ENCODE measurements around the gene KIRREL1. TPM values are rescaled to one million over a fixed set of nuclear protein-coding genes. Genes with fewer than 3 reads are reported as not detected.

KIRREL1 gene
- total RNA-seq, 1 experiment from 2014 or later = 79.9 TPM

GRCh38 chr1:158071138-158071537 lies 77.7 kb downstream of the KIRREL1 start:
- DNase-seq (ENCODE audit: low read depth) = no peak

GRCh38 chr1:158075078-158075477 lies 81.6 kb downstream of the KIRREL1 start:
- no peak for DNase-seq (ENCODE audit: low read depth)

- no peak for DNase-seq (ENCODE audit: low read depth)
These were observed 83.0 kb downstream of the KIRREL1 start for GRCh38 chr1:158076441-158076840.

GRCh38 chr1:158077411-158078256 lies 84.2 kb downstream of the KIRREL1 start:
- DNase-seq (ENCODE audit: low read depth) = no peak

- DNase-seq (ENCODE audit: low read depth) = no peak
These were observed 85.2 kb downstream of the KIRREL1 start for GRCh38 chr1:158078569-158079080.

GRCh38 chr1:158080066-158080465 lies 86.6 kb downstream of the KIRREL1 start:
- DNase-seq (ENCODE audit: low read depth) = no peak

GRCh38 chr1:158084336-158084735 lies 90.9 kb downstream of the KIRREL1 start:
- DNase-seq (ENCODE audit: low read depth) = no peak

GRCh38 chr1:158084747-158085146 lies 91.3 kb downstream of the KIRREL1 start:
- no peak for DNase-seq (ENCODE audit: low read depth)

GRCh38 chr1:158087320-158087927 lies 94.0 kb downstream of the KIRREL1 start:
- DNase-seq (ENCODE audit: low read depth) = peak; percentile 78

GRCh38 chr1:158089476-158089875 lies 96.0 kb downstream of the KIRREL1 start:
- DNase-seq (ENCODE audit: low read depth) = no peak

- DNase-seq (ENCODE audit: low read depth) = no peak
These were observed 96.6 kb downstream of the KIRREL1 start for GRCh38 chr1:158089925-158090637.

GRCh38 chr1:158093376-158093775 lies 99.9 kb downstream of the KIRREL1 start:
- DNase-seq (ENCODE audit: low read depth) = no peak

- no peak for DNase-seq (ENCODE audit: low read depth)
These were observed 101.1 kb downstream of the KIRREL1 start for GRCh38 chr1:158094571-158094970.

GRCh38 chr1:158095737-158096335 lies 102.4 kb downstream of the KIRREL1 start:
- DNase-seq (ENCODE audit: low read depth) = peak; percentile 31

GRCh38 chr1:158098256-158098655 lies 104.8 kb downstream of the KIRREL1 start:
- no peak for DNase-seq (ENCODE audit: low read depth)

GRCh38 chr1:158099185-158099584 lies 105.7 kb downstream of the KIRREL1 start:
- DNase-seq (ENCODE audit: low read depth) = no peak

- no peak for DNase-seq (ENCODE audit: low read depth)
These were observed 107.1 kb downstream of the KIRREL1 start for GRCh38 chr1:158100498-158100897.

GRCh38 chr1:158101455-158101854 lies 108.0 kb downstream of the KIRREL1 start:
- no peak for DNase-seq (ENCODE audit: low read depth)

GRCh38 chr1:158101927-158102326 lies 108.5 kb downstream of the KIRREL1 start:
- peak; percentile 62 for DNase-seq (ENCODE audit: low read depth)

GRCh38 chr1:158102881-158103674 lies 109.6 kb downstream of the KIRREL1 start:
- DNase-seq (ENCODE audit: low read depth) = no peak
